OCI-LY1 (cell line): Measurements from ENCODE around the gene MAP3K20.

ENCODE experiments used
- H2AFZ ChIP-seq: fragments of 200-600 bp; sonication (generic), shearing (Covaris generic); 2 replicates; pipeline ENCODE4 v1.6.0; 2014; ENCODE audit warnings: antibody characterized with exemption, mild to moderate bottlenecking, low read length
- H3F3A ChIP-seq: fragments of 200-600 bp; sonication (generic), shearing (Covaris generic); 2 replicates; pipeline ENCODE4 v1.6.0; 2014; ENCODE audit warnings: mild to moderate bottlenecking, antibody characterized with exemption, low read length, moderate library complexity; ENCODE audit not compliant: insufficient read depth
- H3K27ac ChIP-seq: fragments of 200-600 bp; sonication (generic); 2 replicates; pipeline ENCODE4 v1.5.1; 2014; ENCODE audit warnings: low read length, mixed run types, mild to moderate bottlenecking, low read depth; ENCODE audit not compliant: poor library complexity, severe bottlenecking
- H3K27me3 ChIP-seq: fragments of 200-600 bp; sonication (generic); 2 replicates; pipeline ENCODE4 v1.6.0; 2014; ENCODE audit warnings: antibody characterized with exemption, mild to moderate bottlenecking, low read length, moderate library complexity; ENCODE audit not compliant: insufficient read depth
- H3K36me3 ChIP-seq: fragments of 200-600 bp; sonication (generic); 2 replicates; pipeline ENCODE4 v1.6.1; 2014; ENCODE audit warnings: mild to moderate bottlenecking, antibody characterized with exemption, low read length, moderate library complexity, mixed read lengths; ENCODE audit not compliant: insufficient read depth
- H3K4me1 ChIP-seq: fragments of 200-600 bp; sonication (generic); 2 replicates; pipeline ENCODE4 v1.5.1; 2014; ENCODE audit warnings: mild to moderate bottlenecking, low read length, moderate library complexity; ENCODE audit not compliant: insufficient read depth, severe bottlenecking
- H3K4me2 ChIP-seq: fragments of 200-600 bp; sonication (generic), shearing (Covaris generic); 2 replicates; pipeline ENCODE4 v1.6.1; 2014; ENCODE audit warnings: low read length
- H3K4me3 ChIP-seq: fragments of 200-600 bp; sonication (generic); 2 replicates; pipeline ENCODE4 v1.5.1; 2014; ENCODE audit warnings: low read length, low read depth, mild to moderate bottlenecking, mixed read lengths; ENCODE audit not compliant: poor library complexity, severe bottlenecking
- H3K79me2 ChIP-seq: fragments of 200-600 bp; shearing (Covaris generic); 2 replicates; pipeline ENCODE4 v1.6.1; 2016; ENCODE audit warnings: mixed run types, low read length, mixed read lengths; ENCODE audit not compliant: insufficient read depth
- H3K9ac ChIP-seq: fragments of 200-600 bp; sonication (generic), shearing (Covaris generic); 2 replicates; pipeline ENCODE4 v1.6.1; 2014; ENCODE audit warnings: mild to moderate bottlenecking, low read length, mixed read lengths
- H3K9me2 ChIP-seq: fragments of 200-600 bp; sonication (generic), shearing (Covaris generic); 2 replicates; pipeline ENCODE4 v1.6.1; 2014; ENCODE audit warnings: low read depth, mild to moderate bottlenecking, low read length, mixed read lengths
- H3K9me3 ChIP-seq: fragments of 200-600 bp; shearing (Covaris generic); 2 replicates; pipeline ENCODE4 v1.6.1; 2014; ENCODE audit warnings: low read length, mixed read lengths
- H4K20me1 ChIP-seq: fragments of 200-600 bp; sonication (generic), shearing (Covaris generic); 2 replicates; pipeline ENCODE4 v1.6.0; 2016; ENCODE audit warnings: mild to moderate bottlenecking, low read length; ENCODE audit not compliant: insufficient read depth
- EZH2 ChIP-seq: fragments of 200-600 bp; sonication (generic), shearing (Covaris generic); IDR thresholded peaks from 2 replicates; pipeline ENCODE4 v1.8.0; 2017; ENCODE audit warnings: borderline replicate concordance, mixed run types, mild to moderate bottlenecking, antibody characterized with exemption, low read length, moderate library complexity, mixed read lengths
- TF ChIP-seq, protein P1 (sequence below): fragments of 200-600 bp; sonication (generic), shearing (Covaris generic); IDR thresholded peaks from 2 replicates; pipeline ENCODE4 v1.5.1; 2017; ENCODE audit warnings: mild to moderate bottlenecking, antibody characterized with exemption, low read length, moderate library complexity, mixed read lengths

MAP3K20 gene

GRCh38 chr2:173146590-173146989, 70.9 kb downstream of the MAP3K20 start:
- H3K4me2 ChIP-seq, result no peak overlapping the region
- TF ChIP-seq, protein P1, sequence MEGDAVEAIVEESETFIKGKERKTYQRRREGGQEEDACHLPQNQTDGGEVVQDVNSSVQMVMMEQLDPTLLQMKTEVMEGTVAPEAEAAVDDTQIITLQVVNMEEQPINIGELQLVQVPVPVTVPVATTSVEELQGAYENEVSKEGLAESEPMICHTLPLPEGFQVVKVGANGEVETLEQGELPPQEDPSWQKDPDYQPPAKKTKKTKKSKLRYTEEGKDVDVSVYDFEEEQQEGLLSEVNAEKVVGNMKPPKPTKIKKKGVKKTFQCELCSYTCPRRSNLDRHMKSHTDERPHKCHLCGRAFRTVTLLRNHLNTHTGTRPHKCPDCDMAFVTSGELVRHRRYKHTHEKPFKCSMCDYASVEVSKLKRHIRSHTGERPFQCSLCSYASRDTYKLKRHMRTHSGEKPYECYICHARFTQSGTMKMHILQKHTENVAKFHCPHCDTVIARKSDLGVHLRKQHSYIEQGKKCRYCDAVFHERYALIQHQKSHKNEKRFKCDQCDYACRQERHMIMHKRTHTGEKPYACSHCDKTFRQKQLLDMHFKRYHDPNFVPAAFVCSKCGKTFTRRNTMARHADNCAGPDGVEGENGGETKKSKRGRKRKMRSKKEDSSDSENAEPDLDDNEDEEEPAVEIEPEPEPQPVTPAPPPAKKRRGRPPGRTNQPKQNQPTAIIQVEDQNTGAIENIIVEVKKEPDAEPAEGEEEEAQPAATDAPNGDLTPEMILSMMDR, result no peak
- TF ChIP-seq EZH2, result no peak
- H3F3A ChIP-seq, result no peaks in the 10 kb centered on the region
- H2AFZ ChIP-seq, result no peak overlapping the region
- H3K4me3 ChIP-seq, result no peak overlapping the region
- no peaks in the 10 kb centered on the region for H3K9me2 ChIP-seq
- no peak overlapping the region for H3K27ac ChIP-seq
- no peaks in the 10 kb centered on the region for H3K4me1 ChIP-seq
- no peaks in the 10 kb centered on the region for H3K79me2 ChIP-seq
- no peaks in the 10 kb centered on the region for H4K20me1 ChIP-seq
- H3K27me3 ChIP-seq, result no peaks in the 10 kb centered on the region
- H3K9me3 ChIP-seq, result no peaks in the 10 kb centered on the region
- H3K9ac ChIP-seq, result no peak overlapping the region
- H3K36me3 ChIP-seq, result no peaks in the 10 kb centered on the region

DNA sequence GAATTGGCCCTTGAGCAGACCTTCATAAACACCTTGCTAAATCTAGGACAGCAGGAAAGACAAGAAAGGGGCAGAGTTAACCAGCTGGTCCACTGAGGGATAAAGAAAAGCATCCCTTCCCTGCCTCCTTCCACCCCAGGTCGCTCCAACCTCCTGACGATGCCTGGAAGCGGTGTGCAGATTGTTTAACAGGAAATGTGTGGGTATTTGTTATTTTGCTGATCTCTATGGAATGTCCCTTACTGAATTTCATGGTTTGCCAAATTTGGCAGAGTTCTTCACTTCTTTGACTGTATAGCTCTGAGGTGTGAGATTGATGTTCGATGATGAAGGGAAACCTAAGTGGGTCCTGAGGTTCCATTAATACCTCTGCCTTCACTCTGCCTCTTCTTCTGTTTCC, 72.9 kb downstream of the MAP3K20 start:
- Histone ChIP-seq H3K27ac (no peak overlapping the region), H3K79me2 (no peaks in the 10 kb centered on the region), H4K20me1 (no peaks in the 10 kb centered on the region), H3K4me2 (no peak overlapping the region), H3K36me3 (no peaks in the 10 kb centered on the region), H3K9me2 (no peaks in the 10 kb centered on the region), H3K9me3 (no peaks in the 10 kb centered on the region), H3K4me3 (no peak overlapping the region), H3K27me3 (no peaks in the 10 kb centered on the region), H3F3A (no peaks in the 10 kb centered on the region), H3K9ac (no peak overlapping the region), H2AFZ (no peak overlapping the region), H3K4me1 (no peaks in the 10 kb centered on the region)
- TF ChIP-seq, protein P1, result no peak
- no peak for TF ChIP-seq EZH2

DNA sequence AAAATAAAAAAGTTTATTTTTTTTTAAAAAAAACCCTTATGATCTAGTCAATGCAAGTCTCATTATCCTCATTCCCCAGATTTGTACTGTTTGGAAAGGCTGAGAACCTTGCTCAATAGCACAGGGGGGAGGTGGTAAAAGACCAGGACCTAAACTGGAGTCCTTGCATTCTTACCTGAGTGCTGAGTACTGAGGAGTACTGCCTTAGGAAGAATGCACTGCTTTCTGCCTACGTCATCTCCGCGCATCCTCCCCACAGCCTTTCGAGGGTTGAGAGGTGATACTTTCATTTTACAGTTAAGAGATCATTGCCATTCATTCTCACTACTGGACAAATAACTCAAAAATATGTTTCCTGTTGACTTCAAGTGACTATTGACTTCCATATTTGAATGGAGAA, 73.8 kb downstream of the MAP3K20 start:
- Histone ChIP-seq H2AFZ (no peak overlapping the region), H3K9ac (no peak overlapping the region), H3K4me3 (no peak overlapping the region), H3K36me3 (no peaks in the 10 kb centered on the region), H3K27ac (no peak overlapping the region), H3K79me2 (no peaks in the 10 kb centered on the region), H4K20me1 (no peaks in the 10 kb centered on the region), H3F3A (no peaks in the 10 kb centered on the region), H3K27me3 (no peaks in the 10 kb centered on the region), H3K9me2 (no peaks in the 10 kb centered on the region), H3K9me3 (no peaks in the 10 kb centered on the region), H3K4me2 (no peak overlapping the region), H3K4me1 (no peaks in the 10 kb centered on the region)
- TF ChIP-seq, protein P1, result no peak
